Activated CD8-positive, alpha-beta memory T cell treated with anti-CD3 and anti-CD28 coated beads for 4 hours (primary cell): ENCODE measurements around the gene FAM24B.
"Not testable (repeated sequence)": the region's sequence is repeated elsewhere in the genome, so short reads cannot be mapped to it uniquely, and the experiment has no call there.

Source experiments
- DNase-seq, 2 donors: peaks; one replicate each; pipeline ENCODE4 v3.0.0-alpha.2; 2020; ENCODE audit warnings: low read depth in 2 of 2

Gene FAM24B

GRCh38 chr10:122879339-122880273 lies at the start of gene FAM24B:
Gene FAM24B (minus strand): TSS chr10:122879581. CDS start chr10:122850515, 29,066 bp downstream.
- DNase-seq, result peak; percentile 91 to 95

- DNase-seq, result no peak
These were observed 36.3 kb upstream of the FAM24B start for GRCh38 chr10:122915700-122916099.

GRCh38 chr10:122911889-122912484 lies 32.6 kb upstream of the FAM24B start:
- no peak for DNase-seq

- DNase-seq, result no peak
These were observed 30.9 kb upstream of the FAM24B start, which contains the start of gene FAM24A for GRCh38 chr10:122910310-122910709. Gene FAM24A (plus strand): TSS chr10:122910610. CDS start chr10:122911635, 1,025 bp downstream.

- not testable (repeated sequence) for DNase-seq
These were observed 24.5 kb upstream of the FAM24B start for GRCh38 chr10:122903861-122904260.

- no peak for DNase-seq
These were observed 15.0 kb upstream of the FAM24B start for GRCh38 chr10:122894261-122894944.

- DNase-seq, result no peak
These were observed 4.8 kb upstream of the FAM24B start for GRCh38 chr10:122884166-122884565.

- no peak for DNase-seq
These were observed 3.4 kb upstream of the FAM24B start for GRCh38 chr10:122882766-122883165.

- DNase-seq, result no peak
These were observed 512 bp downstream of the FAM24B start for GRCh38 chr10:122878799-122879338.

- no peak for DNase-seq
These were observed 2.1 kb downstream of the FAM24B start for GRCh38 chr10:122877264-122877663.

GRCh38 chr10:122876467-122876855 lies 2.9 kb downstream of the FAM24B start:
- DNase-seq, result no peak

- DNase-seq, result no peak
These were observed 3.4 kb downstream of the FAM24B start for GRCh38 chr10:122875843-122876466.

- not testable (repeated sequence) for DNase-seq
These were observed 7.4 kb downstream of the FAM24B start for GRCh38 chr10:122871947-122872346.

GRCh38 chr10:122868768-122869167 lies 10.6 kb downstream of the FAM24B start:
- not testable (repeated sequence) for DNase-seq

GRCh38 chr10:122866757-122867482 lies 12.5 kb downstream of the FAM24B start:
- DNase-seq, result not testable (repeated sequence)

- DNase-seq, result no peak
These were observed 14.5 kb downstream of the FAM24B start for GRCh38 chr10:122864901-122865300.

GRCh38 chr10:122864194-122864592 lies 15.2 kb downstream of the FAM24B start:
- DNase-seq, result no peak

GRCh38 chr10:122863216-122864193 lies 15.9 kb downstream of the FAM24B start:
- DNase-seq, result no peak

- DNase-seq, result no peak
These were observed 17.6 kb downstream of the FAM24B start for GRCh38 chr10:122861711-122862161.
